ENCODE measurements around the gene PPFIA1. TPM values are rescaled to one million over a fixed set of nuclear protein-coding genes. Genes with fewer than 3 reads are reported as not detected.

Gene PPFIA1
- total RNA-seq, 1 experiment from 2014 or later, result 113 TPM

DNA sequence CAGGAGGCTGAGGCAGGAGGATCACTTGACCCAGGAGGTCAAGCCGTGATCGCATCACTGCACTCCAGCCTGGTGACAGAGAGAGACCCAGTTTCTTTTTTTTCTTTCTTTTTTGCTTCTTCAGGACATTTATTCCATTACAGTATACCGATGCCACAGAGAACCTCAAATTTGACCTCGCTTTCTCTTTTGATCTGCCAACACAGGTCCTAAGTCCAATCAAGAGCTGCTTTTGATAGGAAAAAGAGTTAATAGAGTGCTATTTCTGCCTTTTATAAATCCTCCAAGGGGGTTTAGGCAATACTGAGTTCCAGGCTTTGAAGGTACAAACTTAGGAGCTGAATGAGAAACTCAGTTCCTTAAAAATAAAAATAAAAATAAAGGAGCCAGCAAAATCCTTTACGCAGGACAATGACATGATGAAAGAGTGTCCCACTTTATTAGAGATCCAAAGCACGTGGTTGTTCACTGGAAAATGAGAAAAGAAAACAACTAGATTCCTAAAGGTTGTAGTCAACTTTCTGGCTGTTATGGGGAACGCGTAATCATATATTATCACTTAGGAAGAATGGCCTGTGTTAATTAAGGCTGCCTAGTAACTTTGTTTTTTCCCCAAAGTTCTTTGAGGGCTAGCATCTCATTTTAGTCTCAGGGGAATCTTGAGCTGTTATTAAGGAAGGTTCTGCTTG is 40.2 kb upstream of the PPFIA1 start:
- CTCF ChIA-PET, result no interaction called here
- POLR2A ChIA-PET (ENCODE audit: low non-redundant PET), result interaction anchor here (0.7 kb wide), 1 partner anchor 582 kb away, joined by 4 read pairs; no protein-coding TSS in a partner anchor
- no peaks in the 10 kb centered on the region for H3K9me3 ChIP-seq (ENCODE audit: low read depth, low read length, poor library complexity, severe bottlenecking)
- no peaks in the 10 kb centered on the region for H3K4me1 ChIP-seq (ENCODE audit: insufficient read depth, low read length, poor library complexity, severe bottlenecking)
- no peaks in the 10 kb centered on the region for H3K27me3 ChIP-seq (replicated peaks; ENCODE audit: insufficient read depth, low read depth, low read length, poor library complexity)
- H3K27ac ChIP-seq (ENCODE audit: low read depth, low read length, poor library complexity, severe bottlenecking), result no peak overlapping the region
- no TSS peak for BruUV-seq (replicated peaks)
- H3K36me3 ChIP-seq (ENCODE audit: insufficient read depth, low read length, poor library complexity, severe bottlenecking), result no peaks in the 10 kb centered on the region
- TF ChIP-seq EZH2 (IDR thresholded peaks at IDR 0.05; ENCODE audit: borderline replicate concordance, low read depth, low read length, poor library complexity, severe bottlenecking), result no peak
- TF ChIP-seq, protein P1, sequence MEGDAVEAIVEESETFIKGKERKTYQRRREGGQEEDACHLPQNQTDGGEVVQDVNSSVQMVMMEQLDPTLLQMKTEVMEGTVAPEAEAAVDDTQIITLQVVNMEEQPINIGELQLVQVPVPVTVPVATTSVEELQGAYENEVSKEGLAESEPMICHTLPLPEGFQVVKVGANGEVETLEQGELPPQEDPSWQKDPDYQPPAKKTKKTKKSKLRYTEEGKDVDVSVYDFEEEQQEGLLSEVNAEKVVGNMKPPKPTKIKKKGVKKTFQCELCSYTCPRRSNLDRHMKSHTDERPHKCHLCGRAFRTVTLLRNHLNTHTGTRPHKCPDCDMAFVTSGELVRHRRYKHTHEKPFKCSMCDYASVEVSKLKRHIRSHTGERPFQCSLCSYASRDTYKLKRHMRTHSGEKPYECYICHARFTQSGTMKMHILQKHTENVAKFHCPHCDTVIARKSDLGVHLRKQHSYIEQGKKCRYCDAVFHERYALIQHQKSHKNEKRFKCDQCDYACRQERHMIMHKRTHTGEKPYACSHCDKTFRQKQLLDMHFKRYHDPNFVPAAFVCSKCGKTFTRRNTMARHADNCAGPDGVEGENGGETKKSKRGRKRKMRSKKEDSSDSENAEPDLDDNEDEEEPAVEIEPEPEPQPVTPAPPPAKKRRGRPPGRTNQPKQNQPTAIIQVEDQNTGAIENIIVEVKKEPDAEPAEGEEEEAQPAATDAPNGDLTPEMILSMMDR (conservative IDR thresholded peaks at IDR 0.05; ENCODE audit: low read depth, low read length), result no peak
- intact Hi-C loops (cut with micrococcal nuclease; ENCODE audit: unreplicated experiment), result no loop called here
- no peak for DNase-seq (ENCODE audit: low spot score)
- H3K4me3 ChIP-seq (ENCODE audit: low read depth, low read length, poor library complexity, severe bottlenecking), result no peak overlapping the region

DNA sequence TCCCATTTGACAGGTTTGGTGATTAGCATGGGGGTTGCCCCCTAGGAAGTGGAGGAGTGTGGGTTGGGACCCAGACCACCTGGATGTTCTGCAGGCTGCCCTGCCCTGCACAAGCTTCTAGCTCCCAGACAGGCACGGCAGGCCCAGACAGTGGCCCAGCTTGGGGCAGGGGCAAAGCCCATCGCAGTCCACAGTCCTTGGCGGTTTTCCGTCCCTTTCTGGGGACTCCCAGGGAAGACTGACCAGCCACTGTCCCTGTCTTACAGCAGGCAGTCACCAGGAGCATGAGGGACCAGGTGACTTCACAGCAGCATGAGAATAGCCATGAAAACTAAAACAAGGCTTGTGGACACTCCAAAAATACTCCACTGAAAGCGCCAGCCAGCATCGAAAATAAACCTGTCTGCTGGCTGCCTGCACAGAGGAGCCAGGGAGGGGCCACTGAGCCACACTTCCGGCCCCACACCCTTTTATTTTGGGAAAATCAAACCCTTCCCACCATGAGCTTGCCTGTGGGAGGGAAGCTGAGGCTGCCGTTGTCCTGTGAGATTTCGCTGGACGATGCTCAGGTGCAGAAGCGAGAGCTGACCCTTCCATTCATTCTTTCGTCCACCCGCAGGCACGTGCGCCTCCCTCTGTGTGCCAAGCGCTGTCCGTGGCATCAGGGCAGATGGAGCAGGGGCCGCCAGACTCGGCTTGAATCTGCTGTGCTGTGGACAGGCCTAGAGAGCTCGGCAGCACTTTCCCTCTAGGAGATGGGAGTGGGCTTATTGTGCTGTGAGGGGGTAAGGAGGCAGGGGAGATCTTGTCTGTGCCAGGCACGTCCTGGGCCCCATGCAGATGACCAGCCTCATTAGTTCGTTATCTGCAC is 39.4 kb upstream of the PPFIA1 start:
- TF ChIP-seq, protein P1 (conservative IDR thresholded peaks at IDR 0.05; ENCODE audit: low read depth, low read length), result no peak
- no peak for TF ChIP-seq EZH2 (IDR thresholded peaks at IDR 0.05; ENCODE audit: borderline replicate concordance, low read depth, low read length, poor library complexity, severe bottlenecking)
- Histone ChIP-seq H3K4me1 (ENCODE audit: insufficient read depth, low read length, poor library complexity, severe bottlenecking) (no peaks in the 10 kb centered on the region), H3K27ac (ENCODE audit: low read depth, low read length, poor library complexity, severe bottlenecking) (no peak overlapping the region), H3K27me3 (replicated peaks; ENCODE audit: insufficient read depth, low read depth, low read length, poor library complexity) (no peaks in the 10 kb centered on the region), H3K9me3 (ENCODE audit: low read depth, low read length, poor library complexity, severe bottlenecking) (no peaks in the 10 kb centered on the region), H3K4me3 (ENCODE audit: low read depth, low read length, poor library complexity, severe bottlenecking) (no peak overlapping the region), H3K36me3 (ENCODE audit: insufficient read depth, low read length, poor library complexity, severe bottlenecking) (no peaks in the 10 kb centered on the region)
- intact Hi-C loops (cut with micrococcal nuclease; ENCODE audit: unreplicated experiment), result no loop called here
- DNase-seq (ENCODE audit: low spot score), result no peak
- ChIA-PET CTCF (no interaction called here), POLR2A (ENCODE audit: low non-redundant PET) (interaction anchor here (0.7 kb wide), 2 partner anchors 158 to 582 kb away, joined by 3 to 4 read pairs; no protein-coding TSS in a partner anchor)
- no TSS peak for BruUV-seq (replicated peaks)

DNA sequence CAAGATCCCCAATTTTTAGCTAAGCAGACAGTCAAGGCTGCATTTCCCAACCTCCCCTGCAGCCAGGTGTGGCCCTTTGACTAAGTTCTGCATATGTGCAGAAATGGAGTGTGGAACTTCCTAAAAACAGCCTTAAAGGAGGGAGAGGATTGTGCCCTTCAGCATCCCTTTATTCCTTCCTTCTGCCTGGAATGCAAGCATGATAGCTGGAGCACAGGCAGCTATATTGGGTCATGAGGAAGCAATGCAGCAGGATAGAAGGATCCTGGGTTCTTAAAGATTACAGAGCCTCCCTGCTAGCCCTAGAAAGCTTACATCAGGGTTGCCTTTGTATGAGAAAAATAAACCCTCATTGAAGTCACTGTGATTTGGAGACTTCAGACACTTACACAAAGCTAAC is 37.5 kb upstream of the PPFIA1 start:
- no peak for DNase-seq (ENCODE audit: low spot score)
- Histone ChIP-seq H3K27me3 (replicated peaks; ENCODE audit: insufficient read depth, low read depth, low read length, poor library complexity) (no peaks in the 10 kb centered on the region), H3K9me3 (ENCODE audit: low read depth, low read length, poor library complexity, severe bottlenecking) (no peaks in the 10 kb centered on the region), H3K4me3 (ENCODE audit: low read depth, low read length, poor library complexity, severe bottlenecking) (no peak overlapping the region), H3K27ac (ENCODE audit: low read depth, low read length, poor library complexity, severe bottlenecking) (no peak overlapping the region), H3K36me3 (ENCODE audit: insufficient read depth, low read length, poor library complexity, severe bottlenecking) (no peaks in the 10 kb centered on the region), H3K4me1 (ENCODE audit: insufficient read depth, low read length, poor library complexity, severe bottlenecking) (no peaks in the 10 kb centered on the region)
- POLR2A ChIA-PET (ENCODE audit: low non-redundant PET), result interaction anchor here (0.6 kb wide), 1 partner anchor 26 kb away, joined by 5 read pairs; no protein-coding TSS in a partner anchor
- CTCF ChIA-PET, result no interaction called here
- TF ChIP-seq, protein P1 (conservative IDR thresholded peaks at IDR 0.05; ENCODE audit: low read depth, low read length), result no peak
- TF ChIP-seq EZH2 (IDR thresholded peaks at IDR 0.05; ENCODE audit: borderline replicate concordance, low read depth, low read length, poor library complexity, severe bottlenecking), result no peak
- intact Hi-C loops (cut with micrococcal nuclease; ENCODE audit: unreplicated experiment), result no loop called here
- no TSS peak for BruUV-seq (replicated peaks)

All from A673 (cell line).